ENCODE results near the gene DCP1A. TPM values are rescaled to one million over a fixed set of nuclear protein-coding genes. Genes with fewer than 3 reads are reported as not detected.
A peak's percentile ranks its signal among the peaks of the same experiment; 100 is the strongest.

The DCP1A gene
- total and polyA plus RNA-seq, 2 donors (not counting 3 experiments of a cell fraction or from before 2014, with no cell fraction given), result 32.3 to 38.0 TPM

- FAIRE-seq (no peak), DNase-seq (ENCODE audit: low read depth, low spot score) (peak; percentile 35)
- no peaks in the 10 kb centered on the region for H3K27me3 ChIP-seq (ENCODE audit: control insufficient read depth in 2 of 2, insufficient read depth in 2 of 2, low read length in 2 of 2)
- ChIA-PET POLR2A (interaction anchor here (0.5 to 0.8 kb wide), 2 partner anchors 18 to 41 kb away, joined by 4 read pairs; no protein-coding TSS in a partner anchor), CTCF (interaction anchor here (2.3 kb wide), 1 partner anchor 35 kb away, joined by 9 read pairs; no protein-coding TSS in a partner anchor)
- H3K9me3 ChIP-seq (replicated peaks; ENCODE audit: control insufficient read depth, insufficient read depth, low read length), result no peaks in the 10 kb centered on the region
- peak overlapping the region; percentile 91 for H3K4me2 ChIP-seq (ENCODE audit: insufficient read depth, low read length)
- no TSS peak for BruUV-seq (replicated peaks)
- H3K36me3 ChIP-seq (ENCODE audit: control insufficient read depth in 2 of 2, extremely low read depth in 1 of 2, insufficient read depth in 2 of 2, low read length in 2 of 2), result no peaks in the 10 kb centered on the region
- TF ChIP-seq FOS (IDR thresholded peaks at IDR 0.05; ENCODE audit: borderline replicate concordance, insufficient read depth, low read length) (no peak), MYC (IDR thresholded peaks at IDR 0.05; ENCODE audit: low read depth, low read length) (no peak), POLR2A (IDR thresholded peaks at IDR 0.05; ENCODE audit: low read depth, low read length) (no peak), GATA2 (IDR thresholded peaks at IDR 0.05; ENCODE audit: insufficient read depth, insufficient read length, low read depth, low read length) (no peak), MAX (IDR thresholded peaks at IDR 0.05; ENCODE audit: insufficient read depth, insufficient read length) (no peak), EZH2 (IDR thresholded peaks at IDR 0.05; ENCODE audit: borderline replicate concordance, low read depth, low read length, severe bottlenecking) (no peak), POLR2AphosphoS5 (IDR thresholded peaks at IDR 0.05; ENCODE audit: insufficient read depth, low read depth, low read length) (no peak), JUN (IDR thresholded peaks at IDR 0.05; ENCODE audit: borderline replicate concordance, insufficient read depth, insufficient read length, low read depth) (no peak)
- TF ChIP-seq, protein P1, sequence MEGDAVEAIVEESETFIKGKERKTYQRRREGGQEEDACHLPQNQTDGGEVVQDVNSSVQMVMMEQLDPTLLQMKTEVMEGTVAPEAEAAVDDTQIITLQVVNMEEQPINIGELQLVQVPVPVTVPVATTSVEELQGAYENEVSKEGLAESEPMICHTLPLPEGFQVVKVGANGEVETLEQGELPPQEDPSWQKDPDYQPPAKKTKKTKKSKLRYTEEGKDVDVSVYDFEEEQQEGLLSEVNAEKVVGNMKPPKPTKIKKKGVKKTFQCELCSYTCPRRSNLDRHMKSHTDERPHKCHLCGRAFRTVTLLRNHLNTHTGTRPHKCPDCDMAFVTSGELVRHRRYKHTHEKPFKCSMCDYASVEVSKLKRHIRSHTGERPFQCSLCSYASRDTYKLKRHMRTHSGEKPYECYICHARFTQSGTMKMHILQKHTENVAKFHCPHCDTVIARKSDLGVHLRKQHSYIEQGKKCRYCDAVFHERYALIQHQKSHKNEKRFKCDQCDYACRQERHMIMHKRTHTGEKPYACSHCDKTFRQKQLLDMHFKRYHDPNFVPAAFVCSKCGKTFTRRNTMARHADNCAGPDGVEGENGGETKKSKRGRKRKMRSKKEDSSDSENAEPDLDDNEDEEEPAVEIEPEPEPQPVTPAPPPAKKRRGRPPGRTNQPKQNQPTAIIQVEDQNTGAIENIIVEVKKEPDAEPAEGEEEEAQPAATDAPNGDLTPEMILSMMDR (IDR thresholded peaks at IDR 0.05; ENCODE audit: extremely low read depth in 1 of 2, insufficient read depth in 1 of 2, low read depth in 1 of 2, low read length in 2 of 2), result no peak
- H2AFZ ChIP-seq (ENCODE audit: low read depth, low read length), result no peak overlapping the region
- H3K9ac ChIP-seq (replicated peaks; ENCODE audit: extremely low read depth, insufficient read depth, low read length), result peak overlapping the region; percentile 76
- peak overlapping the region; percentile 70 to 98 (median 88) for H3K4me3 ChIP-seq (replicated peaks in 1 of 3; ENCODE audit: insufficient read depth in 1 of 3, low read depth in 1 of 3, low read length in 3 of 3)
- intact Hi-C loops (cut with micrococcal nuclease), result no loop called here
- peaks cover 3% of the 10 kb centered on the region for H4K20me1 ChIP-seq (replicated peaks; ENCODE audit: control insufficient read depth, extremely low read depth, insufficient read depth, low read length)
- H3K4me1 ChIP-seq (ENCODE audit: control insufficient read depth, extremely low read depth, insufficient read depth, low read length), result peaks cover 22% of the 10 kb centered on the region
- H3K27ac ChIP-seq (ENCODE audit: insufficient read depth, low read depth, low read length), result peak overlapping the region; percentile 44
- H3K79me2 ChIP-seq (ENCODE audit: control insufficient read depth, insufficient read depth, low read length), result peaks cover 54% of the 10 kb centered on the region
- no peaks in the 10 kb centered on the region for H3K9me1 ChIP-seq (replicated peaks; ENCODE audit: control insufficient read depth, extremely low read depth, insufficient read depth, low read length)
- dilution Hi-C loops (cut with MboI; ENCODE audit: extremely low pct_ligation_motif_present, low sequenced_read_pairs), result no loop called here
These were observed 91.9 kb downstream of the DCP1A start for GRCh38 chr3:53255423-53255774.

All from endothelial cell of umbilical vein (primary cell).